PC-9 (cell line): Measurements from ENCODE around the gene GBP3.

Experiments used
- EZH2 ChIP-seq: fragments of 200-600 bp; sonication (generic); IDR thresholded peaks from 2 replicates; pipeline ENCODE4 v1.8.0; 2017; ENCODE audit warnings: antibody characterized with exemption, low read depth
- TF ChIP-seq, protein P1 (sequence below): fragments of 200-600 bp; sonication (generic); conservative IDR thresholded peaks from 2 replicates; pipeline ENCODE4 v1.6.1; 2017; ENCODE audit warnings: mixed run types, antibody characterized with exemption, mild to moderate bottlenecking, moderate library complexity

DNA sequence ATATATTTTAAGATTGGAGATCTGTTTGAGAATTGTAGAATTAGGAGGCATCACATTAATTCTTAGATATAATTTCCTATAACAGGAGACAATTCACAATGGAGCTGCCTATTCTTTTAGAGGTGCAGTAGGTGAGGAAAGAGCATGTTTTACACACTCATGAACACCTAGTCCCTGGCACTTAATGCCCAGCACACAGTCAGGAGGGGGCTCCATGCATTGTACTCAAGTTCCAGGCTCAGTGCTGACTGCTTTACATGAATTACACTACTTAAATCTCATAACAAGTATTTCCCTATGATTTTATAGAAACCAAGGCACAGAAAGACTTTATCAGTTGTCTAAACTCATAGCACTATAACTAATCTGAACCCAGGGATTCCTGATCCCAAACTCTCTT, 360 bp upstream of the GBP3 start:
- TF ChIP-seq, protein P1, sequence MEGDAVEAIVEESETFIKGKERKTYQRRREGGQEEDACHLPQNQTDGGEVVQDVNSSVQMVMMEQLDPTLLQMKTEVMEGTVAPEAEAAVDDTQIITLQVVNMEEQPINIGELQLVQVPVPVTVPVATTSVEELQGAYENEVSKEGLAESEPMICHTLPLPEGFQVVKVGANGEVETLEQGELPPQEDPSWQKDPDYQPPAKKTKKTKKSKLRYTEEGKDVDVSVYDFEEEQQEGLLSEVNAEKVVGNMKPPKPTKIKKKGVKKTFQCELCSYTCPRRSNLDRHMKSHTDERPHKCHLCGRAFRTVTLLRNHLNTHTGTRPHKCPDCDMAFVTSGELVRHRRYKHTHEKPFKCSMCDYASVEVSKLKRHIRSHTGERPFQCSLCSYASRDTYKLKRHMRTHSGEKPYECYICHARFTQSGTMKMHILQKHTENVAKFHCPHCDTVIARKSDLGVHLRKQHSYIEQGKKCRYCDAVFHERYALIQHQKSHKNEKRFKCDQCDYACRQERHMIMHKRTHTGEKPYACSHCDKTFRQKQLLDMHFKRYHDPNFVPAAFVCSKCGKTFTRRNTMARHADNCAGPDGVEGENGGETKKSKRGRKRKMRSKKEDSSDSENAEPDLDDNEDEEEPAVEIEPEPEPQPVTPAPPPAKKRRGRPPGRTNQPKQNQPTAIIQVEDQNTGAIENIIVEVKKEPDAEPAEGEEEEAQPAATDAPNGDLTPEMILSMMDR: no peak
- no peak for TF ChIP-seq EZH2
